Motor neuron (in vitro differentiated cells): ENCODE data around the gene CDK6. TPM values are rescaled to one million over a fixed set of nuclear protein-coding genes. Genes with fewer than 3 reads are reported as not detected.
"Not testable (repeated sequence)": the region's sequence is repeated elsewhere in the genome, so short reads cannot be mapped to it uniquely, and the experiment has no call there.

Source experiments
- ATAC-seq, 8 experiments: fragments of 200-7000 bp; cut with Tn5 transposase; replicated peaks in 6 of 8; 2 replicates each; pipeline ENCODE4 v1.8.0; 2021; ENCODE audit warnings: mild to moderate bottlenecking in 8 of 8, moderate library complexity in 8 of 8
- H3K27ac ChIP-seq, 2 donors: fragments of 250-450 bp; sonication (Bioruptor Pico); 2 replicates each; pipeline ENCODE4 v1.9.0; 2021; ENCODE audit warnings: antibody characterized with exemption in 2 of 2, mild to moderate bottlenecking in 2 of 2, moderate library complexity in 1 of 2
- H3K4me1 ChIP-seq, 2 donors: fragments of 250-450 bp; sonication (Bioruptor Pico); replicated peaks in 1 of 2; 2 replicates each; pipeline ENCODE4 v1.6.1; 2021; ENCODE audit warnings: antibody characterized with exemption in 2 of 2, mild to moderate bottlenecking in 2 of 2, moderate library complexity in 1 of 2
- H3K4me3 ChIP-seq, 5 donors: fragments of 250-450 bp; sonication (Bioruptor Pico); 2 replicates each; pipeline ENCODE4 v1.9.0; 2021; ENCODE audit warnings: antibody characterized with exemption in 5 of 5, mild to moderate bottlenecking in 5 of 5, moderate library complexity in 4 of 5
- WGBS, 10 experiments: fragments of 450-650 bp; shearing (Covaris generic); methylation state at CpG; one replicate each; pipeline ENCODE4 v1.0.0; 2022; 5-methylcytosine and 5-hydroxymethylcytosine counted together
- in situ Hi-C, 9 experiments: fragments of 400-800 bp; cut with MboI; loops; one replicate each; pipeline ENCODE4 v1.15.0; 2021; ENCODE audit warnings: low sequenced_read_pairs in 9 of 9, low pct_unique_long_range_greater_than_20kb in 2 of 9; ENCODE audit not compliant: unreplicated experiment in 9 of 9
- total RNA-seq, 8 experiments: library from RNA; unstranded; fragments of 300-600 nt; gene quantifications; 2 replicates each; pipeline versions ENCODE4 v1.2.3 to v1.2.4, GENCODE V29; 2022

CDK6 gene
- total RNA-seq, 8 experiments from 2014 or later = 11.2 to 55.2 (median 25.7) TPM

DNA sequence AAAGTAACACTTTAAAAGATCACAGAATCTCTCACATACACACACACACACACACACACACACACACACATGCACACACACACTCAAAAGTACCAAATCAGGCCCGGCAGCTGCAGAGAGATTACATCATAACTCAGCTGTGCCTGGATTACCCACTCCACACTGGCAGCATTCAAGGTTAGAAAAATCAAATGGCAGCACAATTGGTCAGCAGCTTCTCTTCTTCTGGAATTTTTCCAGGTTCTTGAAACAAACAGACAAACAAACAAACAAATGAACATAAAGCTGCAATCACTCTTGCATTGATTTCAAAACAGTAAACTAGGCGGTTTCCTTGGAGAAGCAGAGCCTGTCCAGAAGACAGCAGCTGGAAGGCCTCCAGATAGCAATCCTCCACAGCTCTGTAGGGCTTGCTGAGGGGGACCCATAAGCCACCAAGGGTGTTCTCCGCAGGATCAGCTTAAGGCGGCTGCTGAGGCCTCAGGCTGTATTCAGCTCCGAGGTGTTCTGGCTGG, 221.7 kb downstream of the CDK6 start:
- H3K27ac ChIP-seq = no peak overlapping the region
- 50 to 93% (median 83%) methylated on average over 1 to 4 of the region's 5 CpGs; no CpG with 5 or more reads in 4 of the 10 experiments for WGBS, 10 experiments
- ATAC-seq = peak in 5 of 8 experiments; percentile 32 to 92 (median 50)
- no peaks in the 10 kb centered on the region for H3K4me1 ChIP-seq
- in situ Hi-C loops = loop anchor here in 6 of 9 experiments (25.0 kb wide), 2 partner anchors 223 to 448 kb away; partner anchors contain the start of gene CDK6 (in 2 of the 6)
- H3K4me3 ChIP-seq = no peak overlapping the region

DNA sequence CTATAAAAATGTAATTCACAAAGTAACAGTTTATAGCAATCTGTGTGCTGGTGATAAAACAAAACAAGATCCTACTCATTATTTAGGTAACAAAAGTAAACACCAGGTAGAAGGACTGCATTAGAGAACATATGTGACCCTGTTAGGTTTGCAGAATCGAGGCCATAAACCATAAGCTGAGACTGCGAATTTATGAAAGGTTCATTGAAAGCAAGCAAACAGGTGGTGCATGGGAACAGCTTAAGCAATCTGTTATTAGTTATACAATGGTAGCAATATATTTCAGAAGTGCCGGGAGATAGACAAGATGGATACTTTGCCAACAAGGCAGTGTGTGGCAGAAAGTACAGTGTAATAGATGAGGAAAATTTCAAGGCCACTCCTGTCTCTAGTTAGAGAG, 222.7 kb downstream of the CDK6 start:
- Histone ChIP-seq H3K4me3 (no peak overlapping the region), H3K27ac (no peak overlapping the region), H3K4me1 (peaks cover 0 to 3% of the 10 kb centered on the region in 2 donors)
- WGBS, 10 experiments = 31 to 94% (median 79%) methylated on average over 2 to 3 of the region's 3 CpGs; no CpG with 5 or more reads in 1 of the 10 experiments
- ATAC-seq = no peak
- in situ Hi-C loops = loop anchor here in 6 of 9 experiments (25.0 kb wide), 2 partner anchors 224 to 449 kb away; partner anchors contain the start of gene CDK6 (in 2 of the 6)

DNA sequence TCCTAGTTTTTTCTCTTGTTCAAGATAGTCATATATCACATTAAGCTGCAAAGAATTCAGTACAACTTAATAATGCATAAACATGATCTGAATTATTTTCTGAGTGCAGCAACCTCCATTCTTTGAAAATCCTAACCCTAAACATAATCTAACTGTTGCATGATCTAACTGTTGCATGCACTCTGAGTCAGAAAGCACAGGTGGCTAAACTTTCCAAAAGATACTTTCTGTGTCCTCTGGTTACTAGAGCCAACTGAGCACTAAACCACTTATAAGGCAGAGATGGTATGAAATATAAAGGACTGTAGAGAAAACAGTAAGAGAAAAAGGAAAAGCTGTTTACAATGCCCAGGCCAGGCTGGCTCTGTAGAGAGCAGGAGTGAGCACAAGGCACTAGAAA, 223.2 kb downstream of the CDK6 start:
- in situ Hi-C loops = loop anchor here in 6 of 9 experiments (25.0 kb wide), 2 partner anchors 224 to 449 kb away; partner anchors contain the start of gene CDK6 (in 2 of the 6)
- Histone ChIP-seq H3K4me1 (peaks cover 0 to 6% of the 10 kb centered on the region in 2 donors), H3K27ac (no peak overlapping the region), H3K4me3 (no peak overlapping the region)
- ATAC-seq = no peak

DNA sequence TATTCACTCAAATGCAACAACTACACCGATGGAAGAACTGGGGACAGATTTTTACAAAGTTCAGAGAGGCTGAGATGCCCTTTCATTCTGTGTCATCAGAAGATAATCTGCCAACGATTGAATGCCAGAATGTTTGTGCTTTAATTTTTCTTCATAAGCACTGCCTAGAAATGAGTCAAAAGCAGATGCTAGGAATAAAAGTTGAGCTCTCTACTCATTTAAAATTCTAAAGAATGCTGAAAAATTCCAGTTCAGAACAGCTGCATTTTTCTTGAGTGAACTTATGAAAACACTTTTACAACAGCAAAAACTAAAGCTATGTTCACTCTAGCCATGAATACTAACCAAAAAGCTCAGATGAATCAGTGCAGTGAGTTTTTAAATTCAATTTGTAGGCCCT, 223.9 kb downstream of the CDK6 start:
- in situ Hi-C loops = loop anchor here in 6 of 9 experiments (25.0 kb wide), 2 partner anchors 225 to 450 kb away; partner anchors contain the start of gene CDK6 (in 2 of the 6)
- Histone ChIP-seq H3K4me1 (peaks cover 0 to 6% of the 10 kb centered on the region in 2 donors), H3K27ac (no peak overlapping the region), H3K4me3 (no peak overlapping the region)
- peak in 2 of 8 experiments; percentile 45 to 57 for ATAC-seq
- WGBS, 10 experiments = 0 to 100% (median 88%) methylated on average over 1 to 2 of the region's 2 CpGs; no CpG with 5 or more reads in 4 of the 10 experiments

DNA sequence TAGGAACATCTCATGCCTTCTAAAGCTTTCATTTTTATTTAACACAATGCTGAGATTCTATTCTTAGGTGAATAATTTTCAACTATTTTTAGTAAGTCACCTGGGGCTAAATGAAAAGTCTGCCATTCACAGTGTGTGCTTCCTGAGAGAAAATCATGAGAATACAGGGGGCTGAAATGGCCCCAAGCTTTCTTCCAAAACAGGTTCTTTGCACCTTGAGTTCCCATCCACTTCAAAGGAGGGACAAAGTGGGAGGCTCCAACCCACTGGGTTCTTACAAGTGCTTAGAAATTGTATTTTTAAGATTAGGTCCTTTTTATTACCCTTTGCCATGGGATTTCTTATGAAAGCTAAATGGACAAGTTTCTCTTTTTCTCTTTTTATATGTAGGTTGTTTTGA, 224.6 kb downstream of the CDK6 start:
- in situ Hi-C loops = loop anchor here in 6 of 9 experiments (25.0 kb wide), 2 partner anchors 226 to 451 kb away; partner anchors contain the start of gene CDK6 (in 2 of the 6)
- H3K27ac ChIP-seq = no peak overlapping the region

DNA sequence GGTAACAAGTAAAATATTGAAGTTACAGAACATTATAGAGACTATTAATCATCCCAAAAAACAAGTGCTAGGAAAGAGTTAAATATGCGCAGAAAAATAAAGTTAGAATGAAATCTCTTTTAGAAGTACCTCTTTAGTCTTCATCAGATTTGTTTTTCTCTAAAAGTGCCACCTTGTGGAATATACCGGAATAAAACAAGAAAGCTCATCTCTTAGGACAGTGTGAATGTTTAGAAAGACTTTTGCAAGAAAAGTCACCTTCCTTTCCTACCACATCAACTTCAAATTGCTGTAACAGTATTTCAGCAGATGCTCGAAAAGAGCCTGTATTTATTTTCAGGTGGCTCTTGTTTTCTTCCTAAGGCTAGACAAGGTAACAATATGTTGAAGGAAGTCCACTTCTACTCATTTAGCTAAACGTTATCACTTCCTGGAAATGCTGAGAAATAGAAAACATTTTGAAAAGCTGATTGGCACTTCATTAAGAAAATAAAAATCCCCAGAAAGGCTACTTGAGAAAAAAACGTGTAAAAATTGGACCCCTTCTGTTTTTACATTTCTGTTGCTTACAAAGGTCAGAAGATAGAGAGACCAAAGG, 226.4 kb downstream of the CDK6 start:
- H3K4me3 ChIP-seq = no peak overlapping the region
- 4 to 75% (median 41%) methylated on average over 3 to 5 of the region's 5 CpGs for WGBS, 10 experiments
- no peak overlapping the region for H3K27ac ChIP-seq
- in situ Hi-C loops = loop anchor here in 6 of 9 experiments (25.0 kb wide), 2 partner anchors 227 to 452 kb away; partner anchors contain the start of gene CDK6 (in 2 of the 6)
- H3K4me1 ChIP-seq = peaks cover 0 to 6% of the 10 kb centered on the region in 2 donors
- ATAC-seq = peak in 3 of 8 experiments; percentile 12 to 53 (median 27)

More for the DNA sequence above, 224.6 kb downstream of the CDK6 start:
- Histone ChIP-seq H3K4me3 (no peak overlapping the region), H3K4me1 (peaks cover 0 to 6% of the 10 kb centered on the region in 2 donors)
- no peak for ATAC-seq

DNA sequence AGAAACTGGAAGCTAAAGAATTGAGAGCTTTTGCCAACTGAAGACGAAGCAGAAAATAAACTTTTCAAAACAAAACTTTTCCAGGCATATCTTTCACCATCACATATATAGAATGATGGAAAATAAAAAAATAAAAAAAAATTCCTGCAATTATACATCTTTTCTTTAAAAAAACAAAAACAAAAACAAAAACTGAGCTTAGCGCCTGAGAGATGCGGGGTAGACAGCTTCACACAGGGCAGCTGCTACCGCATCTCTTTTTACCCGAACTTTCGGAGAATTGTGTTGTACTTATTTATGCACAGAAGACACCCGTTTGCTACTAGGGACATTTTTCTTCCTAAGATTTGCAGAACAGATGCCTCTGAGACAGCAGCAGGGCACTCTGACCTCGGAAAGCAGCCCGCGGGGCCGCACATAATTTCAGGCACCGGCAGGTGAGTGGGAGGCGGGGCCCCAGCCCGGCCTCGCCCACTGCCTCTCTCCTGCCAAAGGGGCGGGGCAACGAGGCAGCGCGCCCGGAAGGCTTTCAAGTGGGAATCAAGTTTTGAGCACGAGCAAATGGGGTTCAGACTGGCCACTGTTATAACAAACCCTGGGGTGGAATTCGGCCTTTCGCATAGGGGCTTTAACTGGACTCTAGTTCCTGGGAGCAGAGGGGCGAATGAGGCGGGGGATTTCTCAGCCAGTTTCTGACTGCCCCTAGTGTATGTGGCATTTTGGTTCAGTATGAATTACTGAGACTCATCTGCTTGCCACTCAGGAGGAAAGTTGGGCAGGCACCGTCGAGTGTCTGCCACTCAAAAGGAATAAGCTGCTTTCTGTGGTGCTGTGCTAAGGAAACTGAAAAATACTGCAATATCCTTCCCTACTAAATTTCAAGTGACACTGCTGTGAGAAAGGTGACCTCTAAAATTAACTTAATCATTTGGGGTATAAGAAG, 227.7 kb downstream of the CDK6 start:
- in situ Hi-C loops = loop anchor here in 6 of 9 experiments (25.0 kb wide), 2 partner anchors 229 to 454 kb away; partner anchors contain the start of gene CDK6 (in 2 of the 6)
- peak in 5 of 8 experiments; percentile 35 to 70 (median 55) for ATAC-seq
- 13 to 89% (median 47%) methylated on average over 3 to 15 of the region's 27 CpGs; no CpG with 5 or more reads in 1 of the 10 experiments for WGBS, 10 experiments
- Histone ChIP-seq H3K4me3 (peak overlapping the region in 3 of 5 donors; percentile 13 to 17 (median 14)), H3K27ac (no peak overlapping the region), H3K4me1 (peaks cover 0 to 6% of the 10 kb centered on the region in 2 donors)

DNA sequence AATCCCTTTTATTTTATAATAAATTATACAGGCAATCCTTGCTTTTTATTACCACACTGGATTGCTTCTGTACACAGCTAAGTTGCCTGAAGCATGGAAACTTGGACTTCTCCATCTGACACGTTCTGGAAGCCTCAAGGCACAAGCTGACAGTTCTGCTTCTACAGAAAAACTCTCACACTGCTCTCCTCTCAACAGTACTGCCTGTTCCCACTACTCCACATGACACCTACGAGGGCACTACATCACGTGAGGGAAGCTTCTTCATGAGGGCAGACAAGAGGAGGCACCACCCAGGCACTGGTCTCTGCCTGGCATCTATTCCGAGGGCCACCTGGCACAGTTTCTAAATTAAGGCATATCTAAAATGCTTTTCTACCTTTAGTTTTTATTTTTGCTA, 229.4 kb downstream of the CDK6 start:
- ATAC-seq = no peak
- Histone ChIP-seq H3K27ac (no peak overlapping the region), H3K4me3 (no peak overlapping the region), H3K4me1 (peaks cover 0 to 6% of the 10 kb centered on the region in 2 donors)
- WGBS, 10 experiments = 50 to 100% (median 84%) methylated on average over 1 to 4 of the region's 4 CpGs
- in situ Hi-C loops = loop anchor here in 6 of 9 experiments (25.0 kb wide), 2 partner anchors 230 to 455 kb away; partner anchors contain the start of gene CDK6 (in 2 of the 6)

DNA sequence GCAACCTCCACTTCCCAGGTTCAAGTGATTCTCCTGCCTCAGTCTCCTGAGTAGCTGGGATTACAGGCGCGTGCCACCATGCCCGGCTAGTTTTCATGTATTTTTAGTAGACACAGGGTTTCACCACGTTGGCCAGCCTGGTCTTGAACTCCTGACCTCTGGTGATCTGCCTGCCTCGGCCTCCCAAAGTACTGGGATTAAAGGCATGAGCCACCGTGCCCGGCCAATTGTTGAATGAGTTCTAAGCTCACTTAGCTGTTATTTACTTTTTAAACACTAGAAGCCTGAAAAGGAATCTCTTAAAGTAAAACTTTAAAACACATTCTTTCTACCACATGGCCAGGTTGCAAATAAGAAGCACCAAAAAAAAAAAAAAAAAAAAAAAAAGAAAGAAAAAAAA, 231.9 kb downstream of the CDK6 start:
- not testable (repeated sequence) for ATAC-seq, H3K4me1 ChIP-seq, H3K27ac ChIP-seq, H3K4me3 ChIP-seq
- WGBS, 10 experiments = 67 to 100% (median 91%) methylated on average over 2 to 7 of the region's 7 CpGs
- in situ Hi-C loops = loop anchor here in 6 of 9 experiments (25.0 kb wide), 2 partner anchors 233 to 458 kb away; partner anchors contain the start of gene CDK6 (in 2 of the 6)

DNA sequence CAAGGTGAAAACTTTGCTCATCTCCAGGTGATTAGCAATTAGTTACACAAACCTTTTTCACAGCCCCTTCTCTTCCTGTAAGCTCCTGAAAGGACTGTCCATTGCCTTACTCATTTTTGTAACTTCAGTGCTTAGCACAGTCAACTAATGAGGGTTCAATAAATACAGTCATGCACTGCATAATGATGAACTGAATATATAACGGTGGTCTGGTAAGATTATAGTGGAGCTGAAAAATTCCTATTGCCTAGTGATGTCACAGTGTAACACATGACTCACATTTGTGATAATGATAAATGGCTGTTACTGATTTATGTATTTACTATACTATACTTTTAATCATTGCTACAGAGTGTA, 233.3 kb downstream of the CDK6 start:
- 0 to 100% (median 67%) methylated on average over 1 of the region's 1 CpG; no CpG with 5 or more reads in 1 of the 10 experiments for WGBS, 10 experiments
- H3K4me3 ChIP-seq = no peak overlapping the region
- ATAC-seq = peak in 3 of 8 experiments; percentile 63 to 86 (median 65)
- H3K4me1 ChIP-seq = no peaks in the 10 kb centered on the region
- in situ Hi-C loops = loop anchor here in 6 of 9 experiments (25.0 kb wide), 2 partner anchors 234 to 459 kb away; partner anchors contain the start of gene CDK6 (in 2 of the 6)
- no peak overlapping the region for H3K27ac ChIP-seq

DNA sequence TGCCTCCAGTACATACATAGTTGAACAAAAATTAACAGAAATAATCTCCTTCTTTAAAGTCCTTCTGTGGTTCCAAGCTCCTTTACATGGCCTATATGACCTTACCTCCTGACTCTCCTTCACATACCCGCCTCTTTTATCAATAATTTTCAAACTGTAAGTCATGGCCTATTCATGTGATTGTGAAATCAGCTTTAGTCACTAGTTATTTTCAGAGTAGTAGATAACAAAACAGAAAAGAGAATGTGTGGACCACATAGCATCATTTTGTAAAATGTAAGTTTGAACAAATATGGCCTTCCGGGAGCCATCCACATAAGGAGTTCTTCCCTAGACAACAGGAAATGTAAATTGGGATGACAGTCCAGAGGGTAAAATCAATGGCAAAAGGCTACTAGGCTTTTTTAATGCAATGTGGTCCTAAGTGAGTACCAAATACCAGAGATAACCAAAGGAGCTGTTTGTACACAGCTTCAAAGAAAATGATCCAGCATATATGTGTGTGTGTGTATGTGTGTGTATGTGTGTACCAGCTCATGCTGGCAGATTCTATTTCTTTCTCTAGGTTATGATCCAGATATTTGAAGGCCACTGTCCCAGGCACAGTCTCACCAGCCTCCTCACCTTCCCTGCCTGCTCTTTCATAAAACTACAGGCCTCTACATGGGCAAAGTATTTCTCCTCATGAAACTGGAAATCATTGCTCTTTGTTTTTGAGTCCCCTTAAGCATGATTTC, 233.9 kb downstream of the CDK6 start:
- in situ Hi-C loops = loop anchor here in 6 of 9 experiments (25.0 kb wide), 2 partner anchors 235 to 460 kb away; partner anchors contain the start of gene CDK6 (in 2 of the 6)
- peak in 1 of 8 experiments; percentile 24 for ATAC-seq
- 86 to 100% (median 96%) methylated on average over 1 to 2 of the region's 2 CpGs; no CpG with 5 or more reads in 3 of the 10 experiments for WGBS, 10 experiments

More for the DNA sequence above, 233.9 kb downstream of the CDK6 start:
- no peak overlapping the region for H3K27ac ChIP-seq
- no peaks in the 10 kb centered on the region for H3K4me1 ChIP-seq
- no peak overlapping the region for H3K4me3 ChIP-seq
